Spinal cord (tissue), 10 donors: ENCODE measurements around the gene C8A. TPM values are rescaled to one million over a fixed set of nuclear protein-coding genes. Genes with fewer than 3 reads are reported as not detected.
A peak's percentile ranks its signal among the peaks of the same experiment; 100 is the strongest.

Source experiments
- DNase-seq, 6 donors: peaks; one replicate each; pipeline versions ENCODE4 v3.0.0 to v3.0.0-alpha.2; 2013 to 2015; ENCODE audit warnings: low spot score in 6 of 6, low read depth in 4 of 6
- H3K27ac ChIP-seq: one replicate; pipeline ENCODE4 v1.5.1; 2013; ENCODE audit warnings: low read depth, low read length, control low read depth
- H3K27me3 ChIP-seq: one replicate; pipeline ENCODE4 v1.6.1; 2013; ENCODE audit warnings: low read length; ENCODE audit not compliant: control insufficient read depth, insufficient read depth
- H3K36me3 ChIP-seq: one replicate; pipeline ENCODE4 v1.6.1; 2013; ENCODE audit warnings: low read length; ENCODE audit not compliant: control insufficient read depth, insufficient read depth
- H3K4me1 ChIP-seq: one replicate; pipeline ENCODE4 v1.6.1; 2013; ENCODE audit warnings: low read length; ENCODE audit not compliant: control insufficient read depth, insufficient read depth
- H3K4me3 ChIP-seq: one replicate; pipeline ENCODE4 v1.5.1; 2013; ENCODE audit warnings: low read depth, low read length, control low read depth
- H3K9me3 ChIP-seq: one replicate; pipeline ENCODE4 v1.6.1; 2013; ENCODE audit warnings: low read length; ENCODE audit not compliant: control insufficient read depth, insufficient read depth
- WGBS: methylation state at CpG from one replicate; pipeline ENCODE4 v1.1.5; 2013; ENCODE audit warnings: missing lambda C conversion rate; ENCODE audit not compliant: insufficient coverage; 5-methylcytosine and 5-hydroxymethylcytosine counted together
- polyA plus RNA-seq, 2 donors: library from polyadenylated mRNA; unstranded; fragments of 120-200 nt; gene quantifications; one replicate each; pipeline ENCODE4 v1.2.1, GENCODE V29; 2013; ENCODE audit not compliant: insufficient read length in 2 of 2
- total RNA-seq, 2 donors: library from RNA; depleted of rRNA in 1 of 2; stranded (reverse); fragments of 120-200 nt in 1 of 2; fragments of >200 nt in 1 of 2; gene quantifications; one replicate each; pipeline versions ENCODE4 v1.2.3 to v1.2.4, GENCODE V29; 2013 to 2014
- donor health status: healthy.

Gene C8A
- total and polyA plus RNA-seq, 4 donors: 0.06 TPM; not detected in 3

DNA sequence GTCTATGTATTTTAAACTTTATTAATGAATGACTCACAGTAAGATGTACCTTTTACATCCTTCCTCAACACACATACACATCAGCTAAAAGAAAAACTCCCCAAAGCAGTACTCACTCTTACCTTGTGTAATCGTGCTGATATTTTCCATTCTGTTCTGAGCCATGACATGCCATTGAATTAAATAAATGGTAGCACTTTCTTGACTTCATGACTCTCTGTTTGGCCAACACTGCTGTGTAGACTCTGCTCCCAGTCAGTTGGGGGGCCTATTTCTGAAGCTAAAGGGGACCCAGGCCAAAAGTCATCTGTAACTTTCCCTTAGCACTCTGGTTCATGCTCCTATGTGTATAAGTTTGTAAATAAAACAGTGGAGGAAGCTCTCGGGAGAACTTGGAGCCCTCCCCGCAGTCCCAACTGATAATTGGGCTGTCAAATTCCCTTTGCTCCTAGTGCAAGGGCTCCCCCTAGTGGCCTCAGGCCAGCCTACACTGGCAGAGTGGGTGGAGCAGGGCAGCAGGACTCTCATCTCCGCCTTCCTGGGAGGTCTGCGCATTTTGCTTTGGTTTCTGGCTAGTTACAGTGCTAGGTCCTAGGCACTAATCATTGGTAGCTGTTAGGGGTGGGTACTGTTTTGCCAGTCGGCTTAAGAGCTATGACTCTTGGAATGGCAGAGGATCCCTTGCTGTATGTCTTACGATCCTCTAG is 33.7 kb upstream of the C8A start:
- peak in 2 of 6 donors; percentile 72 to 76 for DNase-seq
- Histone ChIP-seq H3K27ac (no peak overlapping the region), H3K4me3 (no peak overlapping the region), H3K27me3 (peaks cover 2% of the 10 kb centered on the region), H3K9me3 (no peaks in the 10 kb centered on the region), H3K4me1 (peaks cover 19% of the 10 kb centered on the region), H3K36me3 (no peaks in the 10 kb centered on the region)
- WGBS: 47% methylated on average over 5 of the region's 7 CpGs

DNA sequence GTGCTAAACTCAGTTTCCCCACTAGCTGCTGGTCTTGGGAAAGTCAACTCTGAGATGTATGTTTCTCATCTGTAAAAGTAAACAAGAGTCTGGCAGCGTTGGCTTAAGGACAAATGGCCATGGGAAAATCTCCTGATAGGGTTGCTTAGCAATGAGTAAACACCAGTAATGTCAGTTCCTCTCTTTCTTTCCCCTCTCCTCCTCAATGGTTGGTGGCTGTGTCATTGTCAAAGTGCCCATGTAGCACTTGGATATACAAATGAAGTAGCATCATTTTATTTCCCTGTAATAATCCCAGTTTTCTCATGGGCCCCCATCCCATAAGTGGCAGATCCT is 33.2 kb upstream of the C8A start:
- no peak for DNase-seq
- Histone ChIP-seq H3K27ac (no peak overlapping the region), H3K4me1 (peaks cover 19% of the 10 kb centered on the region), H3K9me3 (no peaks in the 10 kb centered on the region), H3K36me3 (no peaks in the 10 kb centered on the region), H3K4me3 (no peak overlapping the region), H3K27me3 (peaks cover 2% of the 10 kb centered on the region)
- WGBS: no CpG with 5 or more reads among the region's 1 CpG

DNA sequence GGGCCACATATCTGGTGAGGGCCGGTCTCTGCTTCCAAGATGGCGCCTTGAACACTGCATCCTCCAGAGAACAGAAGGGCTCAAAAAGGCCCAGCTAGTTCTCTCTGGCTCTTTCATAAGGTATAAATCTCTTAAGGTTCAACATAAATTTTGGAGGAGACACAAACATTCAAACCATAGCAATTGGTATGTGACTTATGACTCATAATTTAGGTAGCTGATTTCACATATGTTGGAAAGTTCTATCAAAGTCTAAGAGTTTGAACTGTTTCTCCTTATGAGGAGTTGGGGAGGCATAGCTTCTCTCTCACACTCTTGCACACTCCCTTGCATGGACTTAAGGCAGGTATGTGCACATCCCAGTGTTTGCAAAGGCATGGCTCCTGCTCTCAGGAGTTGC is 30.3 kb upstream of the C8A start:
- Histone ChIP-seq H3K27me3 (peaks cover 2% of the 10 kb centered on the region), H3K36me3 (no peaks in the 10 kb centered on the region), H3K4me1 (peaks cover 12% of the 10 kb centered on the region), H3K9me3 (no peaks in the 10 kb centered on the region), H3K27ac (no peak overlapping the region), H3K4me3 (no peak overlapping the region)
- 100% methylated on average over 2 of the region's 2 CpGs for WGBS
- DNase-seq: no peak

DNA sequence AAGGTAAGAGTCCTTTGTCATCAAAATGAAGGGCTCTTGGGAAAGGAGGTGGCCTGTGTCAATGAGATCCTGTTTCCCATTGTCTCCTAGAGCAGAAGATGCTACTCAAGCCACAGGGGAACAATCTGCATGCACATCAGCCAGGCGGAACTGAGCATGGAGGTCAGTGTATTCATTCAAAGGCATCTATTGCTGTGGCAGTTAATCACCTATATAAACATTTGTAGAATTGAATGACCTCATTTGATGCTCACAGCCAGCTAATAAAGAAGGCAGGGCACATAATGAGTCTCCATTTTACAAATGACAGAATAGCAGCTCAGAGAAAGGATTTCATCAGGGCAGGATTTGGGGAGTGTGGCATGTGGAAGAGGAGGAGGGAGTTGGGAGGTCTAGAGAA is 29.7 kb upstream of the C8A start:
- H3K27me3 ChIP-seq: peaks cover 2% of the 10 kb centered on the region

DNA sequence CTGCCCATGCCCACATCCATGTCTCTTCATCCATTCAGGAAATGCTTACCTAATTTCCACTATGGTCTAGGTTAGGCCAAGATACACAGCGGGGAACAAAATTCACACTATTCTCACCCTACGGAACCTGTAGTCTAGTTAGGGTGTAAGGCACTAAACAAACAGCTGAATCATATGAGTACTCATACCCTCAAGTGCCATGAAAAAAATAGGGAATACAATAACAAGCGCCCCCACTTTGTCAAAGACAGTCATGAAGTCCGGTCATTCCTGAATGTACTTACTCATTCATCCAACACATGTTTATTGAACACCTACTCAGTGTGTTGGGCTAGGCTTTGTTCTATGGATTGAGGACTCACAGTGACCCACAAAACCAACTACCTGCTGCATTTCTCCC is 29.2 kb upstream of the C8A start:
- Histone ChIP-seq H3K9me3 (no peaks in the 10 kb centered on the region), H3K4me3 (no peak overlapping the region), H3K27me3 (no peaks in the 10 kb centered on the region), H3K27ac (no peak overlapping the region), H3K36me3 (no peaks in the 10 kb centered on the region), H3K4me1 (peaks cover 4% of the 10 kb centered on the region)
- no peak for DNase-seq
- WGBS: 71% methylated on average over 3 of the region's 4 CpGs

More for the DNA sequence above, 29.7 kb upstream of the C8A start:
- Histone ChIP-seq H3K4me1 (peaks cover 8% of the 10 kb centered on the region), H3K27ac (no peak overlapping the region), H3K36me3 (no peaks in the 10 kb centered on the region), H3K4me3 (no peak overlapping the region), H3K9me3 (no peaks in the 10 kb centered on the region)
- DNase-seq: peak in 1 of 6 donors; percentile 65
- WGBS: no CpG with 5 or more reads among the region's 1 CpG

DNA sequence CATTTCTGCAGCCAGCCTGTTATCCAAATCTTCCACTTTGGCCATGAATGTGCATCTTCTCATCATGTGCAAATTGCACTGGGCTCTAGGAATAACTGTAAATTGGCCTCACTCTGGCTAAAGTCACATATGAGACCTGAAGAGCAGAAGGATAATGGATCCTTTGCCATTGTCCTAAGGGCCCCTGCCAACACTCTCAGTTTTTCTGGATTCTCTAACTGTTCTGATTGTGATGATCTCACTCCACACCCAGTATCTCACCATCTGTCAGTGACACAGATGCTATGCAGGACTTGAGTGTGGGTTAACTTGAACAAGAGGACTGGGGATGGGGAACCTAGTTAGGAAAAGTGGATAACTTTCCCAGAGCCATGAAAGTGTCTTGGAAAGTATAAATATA is 26.9 kb upstream of the C8A start:
- no peaks in the 10 kb centered on the region for H3K36me3 ChIP-seq
- no peaks in the 10 kb centered on the region for H3K4me1 ChIP-seq
- no peak overlapping the region for H3K4me3 ChIP-seq
- peak in 1 of 6 donors; percentile 50 for DNase-seq
- H3K27me3 ChIP-seq: no peaks in the 10 kb centered on the region
- no peak overlapping the region for H3K27ac ChIP-seq
- no peaks in the 10 kb centered on the region for H3K9me3 ChIP-seq

DNA sequence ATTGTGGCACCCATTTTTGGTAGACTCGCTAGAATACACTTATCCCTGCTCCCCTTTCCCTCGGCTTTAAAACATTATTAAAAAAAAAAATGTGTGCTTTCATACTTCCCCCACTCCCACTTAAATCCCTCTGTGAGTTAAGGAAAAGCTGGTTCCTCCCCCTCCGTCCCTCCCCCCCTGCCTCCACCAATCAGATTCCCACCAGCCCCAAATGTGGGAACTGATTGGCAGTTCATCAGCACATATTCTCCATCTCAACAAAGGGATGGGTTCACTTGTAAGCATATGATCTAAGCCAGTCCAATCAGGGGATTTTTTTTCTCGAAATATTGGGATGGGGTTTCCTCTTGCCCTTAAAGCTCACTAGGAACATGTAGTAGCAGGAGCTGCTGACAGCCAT is 24.5 kb upstream of the C8A start:
- H3K27ac ChIP-seq: no peak overlapping the region
- no peak overlapping the region for H3K4me3 ChIP-seq
- no peaks in the 10 kb centered on the region for H3K9me3 ChIP-seq
- H3K27me3 ChIP-seq: no peaks in the 10 kb centered on the region
- no peaks in the 10 kb centered on the region for H3K4me1 ChIP-seq
- no peak for DNase-seq
- H3K36me3 ChIP-seq: no peaks in the 10 kb centered on the region
- 83% methylated on average over 1 of the region's 4 CpGs for WGBS

DNA sequence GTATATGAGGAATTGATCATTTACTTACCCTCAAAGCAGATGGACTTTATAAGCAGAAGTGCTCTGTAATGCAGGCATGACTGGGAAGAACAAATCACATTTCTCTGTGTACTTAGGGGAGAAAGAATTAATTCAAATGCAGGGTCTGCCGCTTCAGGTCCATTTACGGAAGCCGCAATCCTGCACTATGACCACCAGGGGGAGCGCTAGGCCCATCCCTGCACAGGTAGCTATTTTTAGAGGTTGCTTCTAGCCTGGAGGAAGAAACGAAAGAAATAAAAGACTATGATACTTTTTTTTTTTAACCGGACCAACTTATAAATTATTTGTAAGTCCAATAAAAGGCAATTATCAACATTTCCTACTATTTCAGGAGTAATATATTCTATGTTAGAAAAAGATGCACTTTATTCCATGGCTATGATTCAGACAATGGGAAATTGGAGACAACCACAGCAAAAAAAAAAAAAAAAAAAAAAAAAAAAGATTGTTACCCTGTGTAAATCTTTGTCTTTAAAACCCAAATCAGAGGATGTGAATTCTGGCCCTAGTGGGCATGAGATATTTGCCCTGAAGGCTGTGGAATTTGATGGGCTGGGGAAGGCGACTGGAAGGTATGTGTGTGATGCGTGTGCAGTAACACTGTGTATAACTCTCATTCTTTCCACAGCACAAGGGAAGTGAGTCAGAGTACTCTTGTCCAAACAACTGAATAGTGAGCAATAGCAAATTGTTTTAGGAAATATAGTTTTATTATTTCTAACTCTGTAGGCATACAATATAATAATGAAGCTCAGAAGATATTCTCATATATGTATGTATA is 22.5 kb upstream of the C8A start:
- Histone ChIP-seq H3K36me3 (no peaks in the 10 kb centered on the region), H3K4me3 (no peak overlapping the region), H3K27ac (no peak overlapping the region), H3K27me3 (no peaks in the 10 kb centered on the region), H3K9me3 (no peaks in the 10 kb centered on the region), H3K4me1 (no peaks in the 10 kb centered on the region)
- peak; percentile 56 to 97 (median 80) for DNase-seq
- WGBS: 0% methylated on average over 1 of the region's 8 CpGs

DNA sequence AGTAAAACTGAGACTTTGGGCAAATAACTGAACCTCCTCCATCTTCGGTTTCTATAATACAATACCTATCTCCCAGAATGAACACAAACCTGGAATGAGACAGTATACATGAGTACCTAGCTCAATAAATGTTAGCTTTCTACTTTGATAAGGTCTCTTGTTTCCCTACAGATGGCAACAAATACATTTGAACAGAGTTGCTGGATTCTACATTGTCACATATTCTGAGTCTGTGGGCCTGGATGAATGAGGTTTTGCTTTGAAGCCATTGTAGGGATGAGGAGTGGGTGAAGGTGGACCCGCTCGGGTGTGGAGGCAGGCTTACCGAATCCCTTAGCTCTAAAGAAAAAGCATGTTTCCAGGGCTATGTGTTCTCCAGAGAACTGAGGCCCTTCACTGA is 21.5 kb upstream of the C8A start:
- Histone ChIP-seq H3K27ac (no peak overlapping the region), H3K36me3 (no peaks in the 10 kb centered on the region), H3K27me3 (no peaks in the 10 kb centered on the region), H3K4me3 (no peak overlapping the region), H3K9me3 (no peaks in the 10 kb centered on the region), H3K4me1 (no peaks in the 10 kb centered on the region)
- WGBS: 100% methylated on average over 2 of the region's 4 CpGs
- peak in 2 of 6 donors; percentile 41 to 76 for DNase-seq
